HEK293 (cell line): Measurements from ENCODE around the gene SHLD1.

Experiments
- ATF2 ChIP-seq: fragments of 450-650 bp; formaldehyde crosslinking; IDR thresholded peaks from 2 replicates; pipeline ENCODE4 v1.5.1; 2016; ENCODE audit warnings: missing biosample characterization, missing genetic modification characterization, low read depth
- CTCF ChIP-seq: fragments of 450-650 bp; formaldehyde crosslinking; IDR thresholded peaks from 2 replicates; pipeline ENCODE4 v1.5.1; 2016; ENCODE audit warnings: missing biosample characterization, missing genetic modification characterization
- KLF9 ChIP-seq: fragments of 450-650 bp; formaldehyde crosslinking; IDR thresholded peaks from 2 replicates; pipeline ENCODE4 v1.5.1; 2016; ENCODE audit warnings: missing biosample characterization, missing genetic modification characterization, low read depth
- TRIM28 ChIP-seq: IDR thresholded peaks from 2 replicates; pipeline ENCODE4 v1.6.1; 2011; ENCODE audit warnings: low read length, control low read depth, borderline replicate concordance
- YY1 ChIP-seq: fragments of 450-650 bp; formaldehyde crosslinking; IDR thresholded peaks from 2 replicates; pipeline ENCODE4 v1.5.1; 2018; ENCODE audit warnings: missing biosample characterization, missing genetic modification characterization
- ZNF114 ChIP-seq: fragments of 450-650 bp; formaldehyde crosslinking; IDR thresholded peaks from 2 replicates; pipeline ENCODE4 v1.5.0; 2017; ENCODE audit warnings: missing biosample characterization, missing genetic modification characterization
- ZNF155 ChIP-seq: fragments of 450-650 bp; formaldehyde crosslinking; IDR thresholded peaks from 2 replicates; pipeline ENCODE4 v1.5.1; 2016; ENCODE audit warnings: missing biosample characterization, missing genetic modification characterization
- ZNF157 ChIP-seq: fragments of 450-650 bp; formaldehyde crosslinking; IDR thresholded peaks from 2 replicates; pipeline ENCODE4 v1.5.1; 2016; ENCODE audit warnings: missing biosample characterization, missing genetic modification characterization
- ZNF362 ChIP-seq: fragments of 450-650 bp; formaldehyde crosslinking; IDR thresholded peaks from 2 replicates; pipeline ENCODE4 v1.5.1; 2016; ENCODE audit warnings: missing biosample characterization, missing genetic modification characterization
- ZNF692 ChIP-seq: fragments of 450-650 bp; formaldehyde crosslinking; IDR thresholded peaks from 2 replicates; pipeline ENCODE4 v1.5.1; 2016; ENCODE audit warnings: missing biosample characterization, missing genetic modification characterization
- ZNF707 ChIP-seq: fragments of 450-650 bp; formaldehyde crosslinking; IDR thresholded peaks from 2 replicates; pipeline ENCODE4 v1.5.1; 2016; ENCODE audit warnings: missing biosample characterization, missing genetic modification characterization
- ZNF785 ChIP-seq: fragments of 450-650 bp; formaldehyde crosslinking; IDR thresholded peaks from 2 replicates; pipeline ENCODE4 v1.5.1; 2016; ENCODE audit warnings: missing biosample characterization, missing genetic modification characterization
- TF ChIP-seq, protein P1 (sequence below): sonication (generic); formaldehyde crosslinking; IDR thresholded peaks from 2 replicates; pipeline ENCODE4 v1.8.1; 2022; ENCODE audit warnings: mild to moderate bottlenecking, moderate library complexity, missing genetic modification reagents
- TF ChIP-seq, protein P2 (sequence below): fragments of 450-650 bp; formaldehyde crosslinking; IDR thresholded peaks from 2 replicates; pipeline ENCODE4 v1.5.1; 2016; ENCODE audit warnings: missing biosample characterization, missing genetic modification characterization

DNA sequence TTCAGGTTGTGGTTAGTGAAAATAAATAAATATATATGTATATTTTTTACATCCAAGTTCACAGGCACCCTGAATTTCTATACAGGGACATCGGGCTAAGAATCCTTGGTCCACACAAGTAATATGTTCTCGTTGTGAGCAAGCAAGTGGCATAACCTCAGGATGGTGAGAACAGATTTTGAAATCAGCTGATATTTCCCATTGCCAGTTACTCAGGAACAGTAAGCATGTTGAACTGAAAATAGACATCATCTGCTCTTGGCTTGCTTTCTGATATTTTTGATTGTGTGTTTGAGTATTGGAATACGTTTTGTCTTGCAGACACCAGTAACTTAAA is 112.5 kb downstream of the SHLD1 start:
- TF ChIP-seq, protein P1, sequence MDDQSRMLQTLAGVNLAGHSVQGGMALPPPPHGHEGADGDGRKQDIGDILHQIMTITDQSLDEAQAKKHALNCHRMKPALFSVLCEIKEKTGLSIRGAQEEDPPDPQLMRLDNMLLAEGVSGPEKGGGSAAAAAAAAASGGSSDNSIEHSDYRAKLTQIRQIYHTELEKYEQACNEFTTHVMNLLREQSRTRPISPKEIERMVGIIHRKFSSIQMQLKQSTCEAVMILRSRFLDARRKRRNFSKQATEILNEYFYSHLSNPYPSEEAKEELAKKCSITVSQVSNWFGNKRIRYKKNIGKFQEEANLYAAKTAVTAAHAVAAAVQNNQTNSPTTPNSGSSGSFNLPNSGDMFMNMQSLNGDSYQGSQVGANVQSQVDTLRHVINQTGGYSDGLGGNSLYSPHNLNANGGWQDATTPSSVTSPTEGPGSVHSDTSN (CRISPR knock-in tag): no peak
- TF ChIP-seq CTCF (tag by site-specific recombination): no peak
- no peak for TF ChIP-seq KLF9 (tag by site-specific recombination)
- TF ChIP-seq ZNF155 (tag by site-specific recombination): no peak
- TF ChIP-seq YY1 (tag by site-specific recombination): no peak
- no peak for TF ChIP-seq ZNF707 (tag by site-specific recombination)
- TF ChIP-seq ZNF692: no peak
- TF ChIP-seq ZNF114: no peak
- no peak for TF ChIP-seq ZNF785 (tag by site-specific recombination)
- TF ChIP-seq, protein P2, sequence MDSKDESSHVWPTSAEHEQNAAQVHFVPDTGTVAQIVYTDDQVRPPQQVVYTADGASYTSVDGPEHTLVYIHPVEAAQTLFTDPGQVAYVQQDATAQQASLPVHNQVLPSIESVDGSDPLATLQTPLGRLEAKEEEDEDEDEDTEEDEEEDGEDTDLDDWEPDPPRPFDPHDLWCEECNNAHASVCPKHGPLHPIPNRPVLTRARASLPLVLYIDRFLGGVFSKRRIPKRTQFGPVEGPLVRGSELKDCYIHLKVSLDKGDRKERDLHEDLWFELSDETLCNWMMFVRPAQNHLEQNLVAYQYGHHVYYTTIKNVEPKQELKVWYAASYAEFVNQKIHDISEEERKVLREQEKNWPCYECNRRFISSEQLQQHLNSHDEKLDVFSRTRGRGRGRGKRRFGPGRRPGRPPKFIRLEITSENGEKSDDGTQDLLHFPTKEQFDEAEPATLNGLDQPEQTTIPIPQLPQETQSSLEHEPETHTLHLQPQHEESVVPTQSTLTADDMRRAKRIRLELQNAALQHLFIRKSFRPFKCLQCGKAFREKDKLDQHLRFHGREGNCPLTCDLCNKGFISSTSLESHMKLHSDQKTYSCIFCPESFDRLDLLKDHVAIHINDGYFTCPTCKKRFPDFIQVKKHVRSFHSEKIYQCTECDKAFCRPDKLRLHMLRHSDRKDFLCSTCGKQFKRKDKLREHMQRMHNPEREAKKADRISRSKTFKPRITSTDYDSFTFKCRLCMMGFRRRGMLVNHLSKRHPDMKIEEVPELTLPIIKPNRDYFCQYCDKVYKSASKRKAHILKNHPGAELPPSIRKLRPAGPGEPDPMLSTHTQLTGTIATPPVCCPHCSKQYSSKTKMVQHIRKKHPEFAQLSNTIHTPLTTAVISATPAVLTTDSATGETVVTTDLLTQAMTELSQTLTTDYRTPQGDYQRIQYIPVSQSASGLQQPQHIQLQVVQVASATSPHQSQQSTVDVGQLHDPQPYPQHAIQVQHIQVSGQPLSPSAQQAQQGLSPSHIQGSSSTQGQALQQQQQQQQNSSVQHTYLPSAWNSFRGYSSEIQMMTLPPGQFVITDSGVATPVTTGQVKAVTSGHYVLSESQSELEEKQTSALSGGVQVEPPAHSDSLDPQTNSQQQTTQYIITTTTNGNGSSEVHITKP (tag by site-specific recombination): no peak
- no peak for TF ChIP-seq ZNF362
- TF ChIP-seq TRIM28: no peak
- TF ChIP-seq ZNF157 (tag by site-specific recombination): no peak
- no peak for TF ChIP-seq ATF2 (tag by site-specific recombination)
